NCI-H2227 (cell line): Measurements from ENCODE around the gene DPYSL3.

Experiments used
- DNase-seq: peaks from one replicate; lab custom pipeline; 2025; ENCODE audit not compliant: unreplicated experiment; lab: John Stamatoyannopoulos, UW

The DPYSL3 gene

DNA sequence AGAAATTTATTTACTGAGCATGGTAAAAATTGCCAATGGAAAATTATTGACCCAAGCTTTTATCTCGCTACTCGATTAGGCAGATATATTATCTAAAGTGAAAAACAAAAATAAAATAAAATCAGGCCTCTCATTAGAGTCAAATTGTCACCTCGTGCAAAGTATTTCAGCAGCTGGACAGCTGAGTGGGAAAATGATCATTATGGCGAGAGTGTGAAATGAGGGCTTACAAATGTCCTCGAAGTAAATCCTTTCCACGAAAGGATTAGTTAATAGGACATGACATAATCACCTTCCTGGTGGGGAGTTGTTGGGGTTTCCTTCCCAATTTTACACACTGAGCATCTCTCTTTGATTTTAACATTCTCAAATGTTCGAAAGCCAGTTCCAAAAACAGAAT is 5.4 kb upstream of the DPYSL3 start:
- no peak for DNase-seq

DNA sequence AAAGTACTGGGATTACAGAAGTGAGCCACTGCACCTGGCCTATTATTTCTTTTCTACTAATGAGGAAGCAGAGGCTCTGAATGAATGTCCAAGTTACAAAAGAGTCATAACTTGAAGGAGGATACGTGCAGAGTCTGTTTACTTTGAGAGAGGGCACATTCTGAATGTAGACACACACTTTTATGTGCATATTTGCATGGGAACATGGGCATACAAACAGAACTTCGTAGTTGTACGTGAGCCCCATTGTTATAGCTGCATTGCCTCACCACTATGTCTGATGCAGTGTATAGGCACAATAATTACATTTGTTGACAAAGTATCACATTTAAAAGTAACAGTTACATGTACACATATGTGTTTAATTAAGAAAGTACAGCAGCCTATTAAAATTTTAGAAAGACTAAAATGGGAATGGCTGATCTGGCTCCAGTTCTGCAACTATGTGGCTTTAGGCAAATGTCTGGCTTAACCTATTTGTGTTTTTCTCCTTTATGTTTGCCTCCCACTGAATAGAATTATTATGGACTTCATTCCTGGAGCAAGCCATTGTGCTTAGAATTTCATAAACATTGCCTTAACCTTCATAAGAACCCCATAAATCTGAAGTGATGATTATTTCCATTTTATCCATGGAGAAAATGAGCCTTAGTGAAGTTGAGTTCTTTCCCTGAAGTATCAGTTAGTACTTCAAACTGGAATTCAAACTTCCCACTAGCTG is 3.0 kb upstream of the DPYSL3 start:
- DNase-seq, result no peak

DNA sequence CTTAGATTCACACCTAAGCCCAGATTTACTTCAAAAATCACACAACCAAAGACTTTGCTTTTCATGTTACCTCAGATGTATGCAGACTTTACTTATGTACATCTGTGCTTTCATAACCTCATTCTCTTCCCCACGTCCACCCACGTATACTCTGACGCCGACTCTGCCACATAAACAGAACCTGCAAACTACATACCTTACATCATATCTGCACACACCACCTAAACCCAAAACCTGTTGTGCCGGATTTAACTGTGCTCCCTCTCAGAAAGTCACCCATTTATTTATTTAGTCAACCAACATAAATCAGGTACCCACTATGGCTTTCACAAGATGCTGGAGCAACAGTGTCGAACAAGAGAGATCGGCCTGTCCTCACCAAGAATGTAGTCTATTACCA is 1.0 kb upstream of the DPYSL3 start:
- DNase-seq, result no peak

DNA sequence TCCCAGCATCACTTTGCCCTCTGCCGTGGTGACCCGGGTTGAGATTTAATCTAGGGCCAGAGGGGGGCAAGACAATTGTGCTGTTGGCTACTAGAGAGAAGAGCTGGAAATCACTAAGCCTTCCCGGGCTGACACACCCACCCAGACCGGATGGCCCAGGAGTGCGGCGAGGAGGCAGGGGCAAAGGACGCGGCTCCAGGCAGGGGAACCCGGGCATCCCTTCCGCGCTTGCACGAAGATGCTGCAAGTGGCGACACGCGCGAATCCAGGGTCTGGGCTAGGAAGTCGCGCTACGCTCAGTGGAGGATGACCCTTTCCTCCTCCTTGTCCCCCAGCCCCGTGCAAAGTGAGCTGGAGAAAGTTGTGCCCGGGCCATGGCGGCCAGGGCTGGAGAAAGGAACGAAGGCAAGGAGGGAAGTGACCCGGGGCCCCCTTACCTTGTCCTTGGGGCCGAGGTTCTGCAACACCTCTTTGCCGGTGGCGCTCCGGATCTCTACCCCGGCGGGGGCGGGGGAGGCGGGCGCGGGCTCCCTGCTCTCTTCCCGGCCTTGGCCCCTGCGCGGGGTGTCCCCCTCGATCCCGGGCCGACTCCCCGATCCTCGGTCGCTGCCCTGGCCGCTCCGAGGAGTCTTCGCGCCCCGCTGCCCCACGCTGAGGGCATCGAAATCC is 693 bp downstream of the DPYSL3 start:
- DNase-seq, result peak; percentile 39

DNA sequence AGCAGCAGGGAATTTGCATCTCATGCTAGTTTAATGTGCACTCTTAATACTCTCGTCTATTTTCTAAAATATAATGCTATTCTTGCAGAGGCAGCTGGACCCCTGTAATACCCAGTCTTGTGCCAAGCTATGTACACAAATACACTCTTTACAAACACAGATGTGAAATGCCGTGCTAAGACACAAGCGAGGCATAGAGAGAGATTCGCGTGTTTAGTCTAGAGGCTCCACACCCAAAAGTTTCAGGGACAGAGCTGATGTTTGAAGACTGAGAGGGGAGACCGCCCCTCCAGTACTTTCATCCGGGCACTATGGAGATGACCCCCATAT is 1.2 kb downstream of the DPYSL3 start:
- no peak for DNase-seq

DNA sequence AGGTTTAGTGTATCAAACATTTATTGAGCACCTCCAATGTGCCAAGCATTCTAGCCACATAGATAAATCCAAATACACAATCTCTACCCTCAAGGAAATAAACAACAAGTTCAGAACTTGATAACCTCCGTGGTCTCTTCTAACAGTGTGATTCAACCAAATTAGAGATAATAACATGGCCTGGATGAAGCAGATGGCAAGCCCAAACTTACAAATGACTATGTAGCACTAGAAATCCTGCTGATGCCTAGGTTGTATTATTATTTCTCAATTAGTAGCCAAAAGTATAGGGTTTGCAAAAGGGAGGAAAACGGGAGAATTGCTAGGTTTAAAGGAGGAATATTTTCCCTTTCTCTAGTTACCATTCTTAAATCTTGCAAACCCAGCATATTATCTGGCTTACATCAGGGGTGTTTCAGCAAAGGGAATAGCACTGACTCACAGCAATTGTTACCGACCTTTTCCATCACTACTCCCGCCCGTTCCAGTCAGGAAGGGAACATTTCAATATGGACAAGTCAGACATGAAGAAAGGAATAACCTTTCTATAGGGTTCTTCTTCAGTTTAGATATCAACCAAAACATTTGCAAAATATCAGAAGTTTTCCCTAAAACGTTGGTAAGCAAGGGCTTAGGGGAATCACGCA is 2.3 kb downstream of the DPYSL3 start:
- peak; percentile 57 for DNase-seq

DNA sequence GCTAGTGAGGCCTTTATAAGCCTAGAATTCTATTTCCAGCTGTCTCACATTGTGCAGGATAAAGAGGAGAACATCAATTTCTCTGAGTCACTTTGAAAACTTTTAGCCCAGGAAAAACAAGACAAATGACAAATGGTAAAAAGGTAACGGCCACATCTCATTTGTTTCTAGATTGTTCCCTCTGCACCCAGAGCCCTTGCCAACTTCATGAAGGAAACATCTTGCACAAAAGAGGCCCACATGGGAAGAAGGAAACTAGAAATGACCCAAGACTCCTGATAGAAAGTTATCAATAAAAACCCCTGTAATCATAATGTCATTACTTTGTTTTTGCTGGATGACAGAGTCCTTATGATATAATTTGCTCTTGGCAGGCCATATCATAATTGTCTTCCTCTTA is 5.3 kb downstream of the DPYSL3 start:
- DNase-seq, result no peak

DNA sequence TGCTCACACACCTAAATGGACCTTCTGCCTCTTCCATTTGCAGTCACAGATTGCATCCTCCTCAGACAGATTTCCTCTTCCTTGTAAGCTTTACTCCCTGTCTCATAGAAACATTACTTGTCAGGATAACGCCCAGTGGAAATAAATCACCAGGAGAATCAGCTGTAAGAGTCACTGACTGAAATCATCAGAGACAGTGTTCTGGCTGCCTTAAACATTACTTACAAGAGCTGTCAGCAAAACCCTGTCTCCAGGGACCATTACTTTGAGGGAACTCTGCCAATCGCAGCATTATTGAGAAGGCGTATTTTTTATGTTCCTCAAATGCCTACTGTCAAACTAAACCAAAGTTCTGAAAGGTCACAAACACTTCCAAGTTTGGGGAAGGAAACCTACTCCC is 5.9 kb downstream of the DPYSL3 start:
- peak; percentile 22 for DNase-seq

DNA sequence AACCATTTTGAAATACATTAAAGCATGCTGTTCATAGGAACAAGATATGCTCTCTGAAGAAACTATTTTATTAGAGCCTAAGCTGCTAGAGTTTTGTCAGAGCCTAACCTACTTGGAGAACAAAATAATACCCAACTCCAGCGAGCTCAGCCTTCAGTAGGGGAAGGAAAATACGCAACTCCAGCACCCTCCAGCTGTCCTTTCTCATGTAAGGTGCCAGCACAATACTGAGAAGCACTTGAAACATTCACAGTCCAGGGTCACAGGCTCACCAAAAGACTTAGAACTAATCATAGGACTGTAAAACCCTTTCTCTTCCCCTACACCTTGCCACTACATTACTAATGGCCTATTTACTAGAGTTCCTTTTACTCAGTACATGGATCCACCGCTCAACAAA is 18.9 kb downstream of the DPYSL3 start:
- DNase-seq, result no peak

DNA sequence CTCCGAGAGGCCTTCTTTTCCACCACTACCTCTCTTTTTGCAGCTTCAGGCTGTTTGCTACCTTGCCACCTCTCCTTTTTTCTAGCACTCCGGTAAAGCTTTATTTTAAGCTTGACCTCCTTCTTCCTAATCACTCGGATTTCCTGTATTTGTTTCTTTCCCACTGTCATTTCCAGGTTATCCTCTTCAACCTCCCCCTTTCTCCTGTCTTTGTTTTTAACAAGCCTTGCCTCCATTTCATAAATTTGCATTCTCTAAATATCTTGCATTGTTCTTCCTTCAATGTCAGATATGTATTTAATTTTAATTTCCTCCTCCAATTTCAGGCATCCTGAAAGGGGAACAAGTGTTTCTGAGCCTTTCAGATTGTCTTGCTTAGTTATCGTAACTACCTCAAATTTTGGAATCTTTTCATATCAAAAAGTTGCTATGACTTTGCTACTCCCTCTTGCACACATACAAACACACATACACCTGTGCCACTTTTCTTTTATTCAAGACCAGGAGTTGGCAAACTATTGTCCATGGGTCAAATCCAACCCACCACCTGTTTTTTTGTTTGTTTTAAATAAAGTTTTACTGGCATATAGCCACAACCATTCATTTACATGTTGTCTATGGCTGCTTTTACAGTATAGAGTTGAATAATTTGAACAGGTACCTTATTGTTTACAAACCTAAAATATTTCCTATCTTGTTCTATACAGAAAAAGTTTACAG is 22.7 kb downstream of the DPYSL3 start:
- no peak for DNase-seq

DNA sequence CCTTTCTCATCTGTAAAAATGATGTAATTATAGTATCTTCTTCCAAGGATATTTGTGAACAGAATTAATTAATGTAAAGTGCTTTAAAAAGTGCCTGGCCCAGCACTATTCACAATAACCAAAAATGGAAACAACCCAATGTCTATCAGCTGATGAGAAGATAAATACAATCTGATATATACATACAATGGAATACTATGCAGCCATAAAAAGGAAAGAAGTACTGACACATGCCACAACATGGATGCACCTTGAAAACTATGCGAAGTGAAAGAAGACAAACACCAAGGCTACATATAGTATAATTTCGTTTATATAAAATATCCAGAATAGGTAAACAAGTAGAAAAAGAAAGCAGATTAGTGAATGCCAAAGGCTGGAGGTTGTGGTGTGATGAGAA is 24.1 kb downstream of the DPYSL3 start:
- DNase-seq, result no peak

DNA sequence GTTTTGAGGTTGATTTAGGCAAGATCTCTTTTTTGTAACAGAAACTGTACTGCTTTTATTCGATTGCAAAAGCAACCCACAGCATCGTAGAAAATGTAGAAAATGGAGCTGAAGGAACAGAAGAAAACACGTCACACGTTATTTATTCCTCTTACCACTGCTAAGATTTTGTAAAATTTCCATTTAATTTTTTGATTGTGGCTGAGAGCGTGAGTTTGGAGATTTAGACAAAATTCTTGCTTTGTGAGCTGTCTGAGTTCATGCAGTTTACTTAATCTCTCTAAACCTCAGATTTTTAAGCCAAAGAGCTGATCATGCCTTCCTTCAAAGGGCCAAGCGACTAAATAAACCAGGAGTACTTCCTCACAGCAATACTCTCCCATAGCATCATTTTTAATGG is 24.8 kb downstream of the DPYSL3 start:
- no peak for DNase-seq

DNA sequence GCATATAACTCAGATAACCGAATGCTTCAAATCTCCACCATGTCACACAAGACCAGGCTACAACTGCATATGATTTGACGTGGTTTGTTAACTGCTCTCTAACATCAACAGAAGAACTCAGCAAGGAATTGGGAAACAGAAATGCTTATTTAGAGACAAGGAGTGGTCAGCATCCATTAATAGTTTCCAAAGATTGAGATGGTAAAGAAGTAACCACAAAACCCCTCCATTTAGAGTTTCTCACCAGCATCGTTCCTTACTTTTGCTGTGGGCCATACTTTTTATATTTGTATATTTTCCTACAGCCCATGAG is 25.2 kb downstream of the DPYSL3 start:
- no peak for DNase-seq

DNA sequence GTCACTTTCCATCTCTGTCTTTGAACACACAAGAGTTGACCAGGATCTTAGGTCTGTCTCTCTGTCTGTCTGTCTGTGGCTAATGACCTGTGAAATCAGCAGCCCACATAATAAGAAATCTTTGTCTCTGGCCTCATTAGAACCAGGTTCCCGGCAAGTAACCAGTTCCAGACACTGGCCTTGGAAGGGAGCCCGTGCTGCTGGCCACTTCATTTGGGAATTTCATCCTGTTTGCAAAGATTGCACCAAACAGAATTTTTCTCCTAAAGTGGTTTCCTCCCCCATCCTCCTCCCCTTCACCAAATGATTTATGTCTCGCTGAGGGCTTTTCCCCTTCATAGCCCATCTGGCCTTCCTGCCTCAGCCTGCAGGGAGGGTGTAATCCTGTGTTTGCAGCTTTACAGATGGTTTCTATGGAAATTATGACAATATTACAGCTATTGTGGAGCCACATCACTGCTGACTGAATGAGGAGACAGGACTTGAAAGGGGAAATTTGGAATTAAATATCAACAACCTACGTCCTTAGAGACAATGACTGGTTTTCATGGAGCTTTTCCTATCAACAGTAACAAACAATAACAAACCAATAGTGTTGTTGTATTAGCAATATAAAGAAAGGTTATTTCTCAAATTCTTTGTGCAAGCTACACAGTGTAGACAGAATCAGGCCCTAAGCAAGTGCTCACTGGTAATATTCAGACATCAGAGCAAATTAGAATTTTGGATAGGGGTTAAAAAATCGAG is 25.7 kb downstream of the DPYSL3 start:
- peak; percentile 88 for DNase-seq

DNA sequence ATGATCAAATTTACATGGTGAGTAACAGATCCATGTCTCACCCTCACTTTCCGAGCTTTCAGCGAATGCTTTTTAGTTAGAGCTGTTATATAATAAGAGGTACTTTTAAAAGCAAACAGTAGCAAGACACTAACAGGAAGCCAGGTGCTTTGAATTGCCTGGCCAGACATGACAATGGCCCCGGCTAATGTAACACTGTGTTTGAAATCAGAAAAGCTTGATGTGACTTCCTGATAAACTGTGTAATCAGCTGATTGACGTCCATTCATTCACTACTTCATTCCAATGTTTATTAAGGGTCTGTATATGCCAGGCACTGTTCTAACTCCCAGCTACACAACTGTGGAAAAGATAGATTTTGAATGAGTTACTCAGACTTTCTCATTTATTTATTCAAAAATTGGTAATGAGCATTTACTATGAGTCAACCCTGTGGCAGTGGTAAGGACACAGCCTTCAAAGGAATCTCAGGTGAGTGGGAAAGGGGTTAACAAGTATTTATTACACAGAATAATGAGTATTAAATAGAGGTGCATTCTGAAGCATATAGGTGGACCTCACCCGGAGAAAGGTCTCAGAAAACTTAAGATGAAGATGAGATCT is 26.6 kb downstream of the DPYSL3 start:
- DNase-seq, result peak; percentile 48

DNA sequence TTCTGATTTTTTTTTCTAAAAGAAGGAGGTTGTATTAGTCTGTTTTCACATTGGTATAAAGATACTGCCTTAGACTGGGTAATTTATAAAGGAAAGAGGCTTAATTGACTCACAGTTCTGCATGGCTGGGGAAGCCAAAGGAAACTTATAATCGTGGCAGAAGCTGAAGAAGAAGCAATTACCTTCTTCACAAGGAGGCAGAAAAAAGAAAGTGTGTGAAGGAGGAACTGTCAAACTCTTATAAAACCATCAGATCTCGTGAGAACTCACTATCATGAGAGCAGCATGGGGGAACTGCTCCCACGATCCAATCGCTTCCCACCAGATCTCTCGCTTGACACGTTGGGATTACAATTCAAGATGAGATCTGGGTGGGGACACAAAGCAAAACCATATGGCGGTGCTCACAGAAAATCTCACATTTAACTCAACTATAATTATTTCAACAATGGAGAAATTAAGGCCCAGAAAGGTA is 27.1 kb downstream of the DPYSL3 start:
- DNase-seq, result peak; percentile 60

DNA sequence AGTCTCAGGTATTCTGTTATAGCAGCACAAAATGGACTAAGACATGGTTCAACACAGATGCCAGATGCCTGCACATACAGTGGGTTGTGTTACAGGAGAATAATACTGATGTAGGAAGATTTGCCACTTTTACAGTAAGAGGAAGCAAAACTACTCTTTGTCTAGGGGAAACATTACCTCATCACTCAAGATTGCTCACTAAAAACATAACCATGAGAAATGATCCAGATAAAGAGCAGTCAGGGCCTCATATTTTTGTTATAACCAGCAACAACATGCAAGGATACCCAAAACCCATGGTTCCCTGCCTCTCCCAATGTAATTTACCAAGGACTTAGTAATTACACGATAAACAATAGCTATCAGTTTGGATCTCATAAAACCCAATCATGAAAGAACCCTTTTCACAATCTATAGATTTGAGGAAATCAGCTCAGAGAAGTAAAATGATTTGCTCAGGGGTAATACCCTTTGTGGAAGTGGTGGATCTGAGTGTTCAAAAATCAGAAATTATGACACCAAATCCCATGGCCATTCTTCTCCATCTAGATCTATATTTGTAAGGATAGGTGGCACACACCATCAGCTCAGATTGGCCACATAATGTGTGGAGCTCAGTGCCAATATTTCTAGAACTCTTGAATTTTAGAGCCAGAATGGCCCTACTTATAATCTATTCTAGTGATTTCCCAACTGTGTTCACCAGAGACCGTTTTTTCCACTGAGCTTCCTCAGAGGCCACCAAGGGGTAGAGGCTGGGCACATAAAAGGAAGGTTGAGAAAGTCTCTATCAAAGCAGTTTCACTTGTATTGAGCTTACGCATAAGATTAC is 27.8 kb downstream of the DPYSL3 start:
- DNase-seq, result no peak

DNA sequence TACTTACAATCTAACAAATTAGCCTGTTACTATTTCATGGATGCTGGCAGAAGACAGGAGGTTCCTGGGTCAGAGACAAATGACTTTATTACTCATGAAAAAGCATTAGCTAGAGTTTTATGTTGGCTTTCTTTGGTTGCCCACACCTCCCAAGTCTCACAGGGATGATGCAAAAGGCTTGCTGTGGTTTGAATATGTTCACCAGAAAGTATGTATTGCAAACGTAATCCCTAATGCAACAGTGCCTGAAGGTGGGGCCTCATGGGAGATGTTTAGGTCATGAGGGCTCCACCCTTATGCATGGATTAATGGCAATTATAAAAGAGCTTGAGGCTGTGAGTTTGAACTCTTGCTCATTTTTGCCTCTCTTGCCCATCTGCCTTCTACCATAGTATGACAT is 28.5 kb downstream of the DPYSL3 start:
- no peak for DNase-seq

DNA sequence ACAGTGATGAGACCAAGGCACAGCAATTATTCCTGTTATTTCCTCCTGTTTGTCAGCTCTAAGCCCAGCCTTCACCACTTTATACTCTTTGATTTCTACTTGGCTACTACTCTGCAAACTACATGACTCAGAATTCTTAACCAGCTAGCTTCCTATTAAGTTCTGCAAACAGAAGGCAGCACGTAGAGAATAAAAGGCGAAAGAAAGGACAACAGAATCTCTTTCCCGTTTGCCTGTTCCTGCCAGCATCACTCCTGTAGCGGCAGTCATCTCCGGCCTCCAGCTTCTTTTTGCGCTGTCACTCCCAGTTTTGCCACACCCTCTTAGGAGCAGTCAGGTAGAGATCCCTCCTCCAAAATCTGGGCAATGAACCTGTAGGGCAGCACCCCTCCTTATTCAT is 29.9 kb downstream of the DPYSL3 start:
- DNase-seq, result no peak

DNA sequence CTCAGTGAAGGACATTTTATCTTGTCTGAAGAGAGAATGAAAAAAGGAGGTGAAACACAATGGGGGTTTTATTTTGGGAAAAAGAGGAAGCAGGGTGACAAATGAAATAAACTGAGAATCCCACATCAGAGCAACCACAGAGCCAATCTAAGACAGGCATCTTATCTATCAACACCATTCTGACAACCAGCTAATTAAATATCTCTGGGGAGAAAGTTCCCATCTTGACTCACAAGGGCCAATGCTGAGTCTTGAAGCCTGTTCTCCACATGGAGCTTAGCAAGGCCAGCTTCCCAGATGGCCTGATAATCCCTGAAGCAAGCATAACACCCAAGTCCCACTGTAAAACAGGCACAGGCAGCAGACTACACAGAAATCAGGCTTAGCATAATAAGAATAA is 30.4 kb downstream of the DPYSL3 start:
- no peak for DNase-seq
